HepG2 (cell line): ENCODE measurements around the gene CORO1C. TPM values are rescaled to one million over a fixed set of nuclear protein-coding genes. Genes with fewer than 3 reads are reported as not detected.

Experiments
- ATAC-seq: fragments of 200-7000 bp; cut with Tn5 transposase; 3 replicates; pipeline ENCODE4 v1.9.1; 2020; ENCODE audit warnings: mild to moderate bottlenecking, moderate library complexity
- BruUV-seq: library from RNA; stranded (reverse); fragments of 400-500 nt; replicated peaks from 2 replicates; lab custom pipeline; 2021; lab: Mats Ljungman, UMichigan
- CTCF ChIA-PET: fragments of 300-600 bp; formaldehyde crosslinking; extraction: SDS; loops from one replicate; lab custom pipeline; 2021; ENCODE audit warnings: low total read pairs, inconsistent platforms, low intra/inter-chr PET ratio; lab: Yijun Ruan, JAX
- POLR2A ChIA-PET: fragments of 350-600 bp; sonication (Branson Sonifier 250); formaldehyde crosslinking; loops from one replicate; lab custom pipeline; 2020; ENCODE audit warnings: antibody characterized with exemption, inconsistent platforms; lab: Yijun Ruan, JAX
- DNase-seq: peaks from one replicate; pipeline ENCODE4 v3.0.0-alpha.2; 2015; ENCODE audit warnings: low spot score
- FAIRE-seq: peaks from 3 replicates; lab custom pipeline; 2011; peaks lifted over from hg19 to GRCh38; lab: Jason Lieb, UNC
- H2AFZ ChIP-seq: one replicate; pipeline ENCODE4 v1.6.1; 2011; ENCODE audit warnings: low read length, inconsistent platforms
- H3K27ac ChIP-seq: fragments of 300-600 bp; 3 replicates; pipeline ENCODE4 v1.8.0; 2011; ENCODE audit warnings: mixed run types, mild to moderate bottlenecking, mixed read lengths, low read length, inconsistent platforms; ENCODE audit not compliant: insufficient read depth; ENCODE audit errors: extremely low read length
- H3K27me3 ChIP-seq, 2 experiments: fragments of 200-600 bp in 1 of 2; 2 replicates in 1 of 2; 3 replicates in 1 of 2; pipeline versions ENCODE4 v1.6.0 to v1.8.0; 2011; ENCODE audit warnings: low read length in 2 of 2, mild to moderate bottlenecking in 2 of 2, moderate library complexity in 2 of 2, inconsistent platforms in 1 of 2; ENCODE audit not compliant: insufficient read depth in 2 of 2, control insufficient read depth in 1 of 2
- H3K36me3 ChIP-seq, 2 experiments: fragments of 200-600 bp in 1 of 2; replicated peaks in 1 of 2; 2 replicates in 1 of 2; 3 replicates in 1 of 2; pipeline versions ENCODE4 v1.5.1 to v1.8.0; 2011; ENCODE audit warnings: low read length in 2 of 2, inconsistent platforms in 1 of 2; ENCODE audit not compliant: insufficient read depth in 2 of 2, control insufficient read depth in 1 of 2
- H3K4me1 ChIP-seq: 2 replicates; pipeline ENCODE4 v1.5.1; 2012; ENCODE audit warnings: low read length, inconsistent platforms; ENCODE audit not compliant: insufficient read depth
- H3K4me2 ChIP-seq: 2 replicates; pipeline ENCODE4 v1.6.0; 2011; ENCODE audit warnings: low read depth, low read length, inconsistent platforms
- H3K4me3 ChIP-seq, 3 experiments: fragments of 200-600 bp in 1 of 3; sonication (generic), shearing (Covaris generic) in 1 of 3; replicated peaks in 1 of 3; 2 replicates each; pipeline ENCODE4 v1.5.1; 2011 to 2016; ENCODE audit warnings: low read length in 3 of 3, inconsistent platforms in 2 of 3, low read depth in 2 of 3, mild to moderate bottlenecking in 2 of 3, control low read depth in 1 of 3, mixed read lengths in 1 of 3; ENCODE audit not compliant: insufficient read depth in 1 of 3
- H3K79me2 ChIP-seq: one replicate; pipeline ENCODE4 v1.6.1; 2011; ENCODE audit warnings: low read length, inconsistent platforms; ENCODE audit not compliant: insufficient read depth
- H3K9ac ChIP-seq: 2 replicates; pipeline ENCODE4 v1.6.0; 2011; ENCODE audit warnings: mild to moderate bottlenecking, low read depth, low read length, inconsistent platforms; ENCODE audit not compliant: insufficient read depth
- H3K9me3 ChIP-seq: 2 replicates; pipeline ENCODE4 v1.5.1; 2012; ENCODE audit warnings: mild to moderate bottlenecking, low read length
- H4K20me1 ChIP-seq: 2 replicates; pipeline ENCODE4 v1.6.0; 2011; ENCODE audit warnings: inconsistent platforms, mild to moderate bottlenecking, low read length, moderate library complexity; ENCODE audit not compliant: insufficient read depth
- CCAR2 ChIP-seq: fragments of 200-400 bp; formaldehyde crosslinking; optimal IDR thresholded peaks from 2 replicates; pipeline ENCODE3; 2018; ENCODE audit warnings: low read depth, mild to moderate bottlenecking, low read length, moderate library complexity
- DMAP1 ChIP-seq: IDR thresholded peaks from 2 replicates; pipeline ENCODE4 v1.6.1; 2016
- DMTF1 ChIP-seq: sonication (generic); formaldehyde crosslinking; IDR thresholded peaks from 2 replicates; pipeline ENCODE4 v1.4.0; 2020; ENCODE audit warnings: mild to moderate bottlenecking, missing genetic modification reagents
- E2F1 ChIP-seq: sonication (generic); formaldehyde crosslinking; IDR thresholded peaks from 2 replicates; pipeline ENCODE4 v1.5.0; 2020; ENCODE audit warnings: missing genetic modification reagents
- EP300 ChIP-seq, 3 experiments: sonication (generic) in 1 of 3; formaldehyde crosslinking in 1 of 3; IDR thresholded peaks; 2 replicates each; pipeline versions ENCODE4 v1.5.1 to v1.6.1; 2011 to 2020; ENCODE audit warnings: low read depth in 2 of 3, low read length in 2 of 3, borderline replicate concordance in 1 of 3, improper control_type of control experiment in 1 of 3, mild to moderate bottlenecking in 1 of 3, missing genetic modification reagents in 1 of 3, moderate library complexity in 1 of 3
- HOXA5 ChIP-seq: sonication (generic); formaldehyde crosslinking; IDR thresholded peaks from 2 replicates; pipeline ENCODE4 v1.4.0; 2020; ENCODE audit warnings: missing genetic modification reagents
- KDM3A ChIP-seq: IDR thresholded peaks from 2 replicates; pipeline ENCODE4 v1.6.1; 2018; ENCODE audit warnings: low read depth, missing compliant biosample characterization
- NR1H2 ChIP-seq: sonication (generic); formaldehyde crosslinking; IDR thresholded peaks from 2 replicates; pipeline ENCODE4 v1.8.1; 2022; ENCODE audit warnings: low read depth, missing genetic modification reagents, borderline replicate concordance
- POLR2G ChIP-seq: fragments of 200-400 bp; formaldehyde crosslinking; IDR thresholded peaks from 2 replicates; pipeline ENCODE4 v1.6.1; 2018; ENCODE audit warnings: mild to moderate bottlenecking, low read depth, low read length, moderate library complexity
- SRF ChIP-seq: IDR thresholded peaks from 2 replicates; pipeline ENCODE4 v1.6.1; 2011; ENCODE audit warnings: mild to moderate bottlenecking, low read depth, low read length, moderate library complexity
- ZNF232 ChIP-seq: sonication (generic); formaldehyde crosslinking; IDR thresholded peaks from 2 replicates; pipeline ENCODE4 v1.4.0; 2020; ENCODE audit warnings: missing genetic modification reagents, borderline replicate concordance
- ZNF34 ChIP-seq: sonication (generic); formaldehyde crosslinking; IDR thresholded peaks from 2 replicates; pipeline ENCODE4 v1.4.0; 2020; ENCODE audit warnings: mild to moderate bottlenecking, missing genetic modification reagents, borderline replicate concordance
- ZNF484 ChIP-seq: sonication (generic); formaldehyde crosslinking; IDR thresholded peaks from 2 replicates; pipeline ENCODE4 v1.5.1; 2020; ENCODE audit warnings: mild to moderate bottlenecking, low read depth, missing genetic modification reagents, borderline replicate concordance
- ZNF841 ChIP-seq: sonication (generic); formaldehyde crosslinking; IDR thresholded peaks from 2 replicates; pipeline ENCODE4 v1.8.1; 2023; ENCODE audit warnings: missing genetic modification reagents, borderline replicate concordance
- WGBS: methylation state at CpG from one replicate; pipeline ENCODE4 v1.1.6; 2017; ENCODE audit warnings: low lambda C conversion rate; 5-methylcytosine and 5-hydroxymethylcytosine counted together
- in situ Hi-C: cut with HindIII; loops from 2 replicates; pipeline ENCODE4 v1.10.0; 2017; ENCODE audit warnings: low pct_unique_long_range_greater_than_20kb; ENCODE audit not compliant: extremely low pct_ligation_motif_present
- intact Hi-C: fragments of 100-400 bp; cut with micrococcal nuclease; formaldehyde crosslinking; loops from one replicate; pipeline ENCODE4 v1.10.0; 2022; ENCODE audit not compliant: unreplicated experiment
- polyA plus RNA-seq, 8 experiments: library from polyadenylated mRNA; depleted of rRNA in 3 of 8; stranded (reverse) in 7 of 8; unstranded in 1 of 8; fragments of >200 nt; fragmentation: Illumina TruSeq in 4 of 8; extraction: Trizol in 4 of 8; gene quantifications; 2 replicates each; pipeline versions ENCODE4 v1.2.1 to v1.2.3, GENCODE V29; 2011 to 2016; ENCODE audit warnings: low read depth in 4 of 8, missing spikeins in 1 of 8, mixed read lengths in 1 of 8; ENCODE audit not compliant: insufficient read depth in 1 of 8
- total RNA-seq, 5 experiments: library from RNA; depleted of rRNA; stranded (reverse); fragments of >200 nt; fragmentation: Illumina TruSeq; extraction: Trizol; gene quantifications; 2 replicates each; pipeline ENCODE4 v1.2.3, GENCODE V29; 2016; ENCODE audit warnings: low read depth in 1 of 5
- TF ChIP-seq, protein P1 (sequence below): sonication (generic); formaldehyde crosslinking; IDR thresholded peaks from 2 replicates; pipeline ENCODE4 v1.8.0; 2022; ENCODE audit warnings: mild to moderate bottlenecking, missing genetic modification reagents, moderate library complexity
- TF ChIP-seq, protein P2 (sequence below): sonication (generic); formaldehyde crosslinking; IDR thresholded peaks from 2 replicates; pipeline ENCODE4 v1.9.0; 2021; ENCODE audit warnings: missing genetic modification reagents, borderline replicate concordance

The CORO1C gene
- total and polyA plus RNA-seq, 2 of the 13 experiments (the other 11 are each of a cell fraction or from before 2014, with no cell fraction given): 73.7 to 131 TPM

- TF ChIP-seq, protein P1, sequence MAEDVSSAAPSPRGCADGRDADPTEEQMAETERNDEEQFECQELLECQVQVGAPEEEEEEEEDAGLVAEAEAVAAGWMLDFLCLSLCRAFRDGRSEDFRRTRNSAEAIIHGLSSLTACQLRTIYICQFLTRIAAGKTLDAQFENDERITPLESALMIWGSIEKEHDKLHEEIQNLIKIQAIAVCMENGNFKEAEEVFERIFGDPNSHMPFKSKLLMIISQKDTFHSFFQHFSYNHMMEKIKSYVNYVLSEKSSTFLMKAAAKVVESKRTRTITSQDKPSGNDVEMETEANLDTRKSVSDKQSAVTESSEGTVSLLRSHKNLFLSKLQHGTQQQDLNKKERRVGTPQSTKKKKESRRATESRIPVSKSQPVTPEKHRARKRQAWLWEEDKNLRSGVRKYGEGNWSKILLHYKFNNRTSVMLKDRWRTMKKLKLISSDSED (CRISPR knock-in tag): no peak
- TF ChIP-seq SRF (no peak), DMTF1 (no peak), ZNF232 (CRISPR knock-in tag) (no peak)
- TF ChIP-seq, all 625 proteins: peak for 0
These were observed 29.4 kb downstream of the CORO1C start (continued) for GRCh38 chr12:108701779-108702441.

DNA sequence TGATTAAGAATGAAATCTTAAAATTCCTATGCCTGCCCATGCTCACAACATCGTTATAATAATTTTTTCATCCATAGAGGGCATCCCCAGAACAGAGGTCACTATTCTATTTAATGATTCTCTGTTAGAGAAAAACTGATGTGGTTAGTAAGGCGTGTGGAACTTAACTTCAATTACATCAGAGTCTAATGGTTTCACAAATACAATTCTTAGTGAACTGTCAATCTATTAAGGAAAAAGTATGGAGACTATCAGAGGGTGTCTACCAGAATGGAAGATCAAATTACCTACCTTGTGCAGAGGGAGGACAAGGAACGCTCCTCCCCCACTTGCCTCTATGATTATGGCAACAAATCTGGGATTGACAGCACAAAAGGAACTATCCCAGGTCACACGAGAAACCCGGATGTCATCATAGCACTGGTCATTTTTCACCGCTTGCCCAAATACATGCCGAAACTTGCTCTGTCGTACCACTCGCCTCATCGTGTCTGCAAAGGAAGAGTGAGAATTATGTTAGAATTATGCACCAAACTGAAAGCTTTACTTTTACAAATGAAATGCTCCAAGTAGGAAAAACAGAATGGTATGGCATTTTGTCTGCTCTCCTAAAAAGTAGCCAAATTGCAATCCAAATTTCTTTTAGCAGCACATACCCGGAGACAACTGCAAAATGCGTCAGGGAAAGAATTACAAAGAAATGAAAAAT is 30.3 kb downstream of the CORO1C start:
- DNase-seq (no peak), ATAC-seq (no peak), FAIRE-seq (no peak)
- H3K79me2 ChIP-seq: peaks cover 90% of the 10 kb centered on the region
- in situ Hi-C loops (no loop called here), intact Hi-C loops (no loop called here)
- H3K27ac ChIP-seq: no peak overlapping the region
- no peak overlapping the region for H3K9ac ChIP-seq
- no peaks in the 10 kb centered on the region for H3K27me3 ChIP-seq
- ChIA-PET POLR2A (no interaction called here), CTCF (no interaction called here)
- WGBS: 98% methylated on average over 12 of the region's 12 CpGs
- peaks cover 29% of the 10 kb centered on the region for H3K4me1 ChIP-seq
- H4K20me1 ChIP-seq: peaks cover 8% of the 10 kb centered on the region
- H3K4me3 ChIP-seq: no peak overlapping the region
- H3K36me3 ChIP-seq: peaks cover 18 to 79% of the 10 kb centered on the region in 2 experiments
- H3K9me3 ChIP-seq: no peaks in the 10 kb centered on the region
- no TSS peak for BruUV-seq
- no peak overlapping the region for H2AFZ ChIP-seq
- H3K4me2 ChIP-seq: no peak overlapping the region
- no peak for TF ChIP-seq NR1H2 (CRISPR knock-in tag)
- no peak for TF ChIP-seq E2F1 (CRISPR knock-in tag)
- TF ChIP-seq, protein P2, sequence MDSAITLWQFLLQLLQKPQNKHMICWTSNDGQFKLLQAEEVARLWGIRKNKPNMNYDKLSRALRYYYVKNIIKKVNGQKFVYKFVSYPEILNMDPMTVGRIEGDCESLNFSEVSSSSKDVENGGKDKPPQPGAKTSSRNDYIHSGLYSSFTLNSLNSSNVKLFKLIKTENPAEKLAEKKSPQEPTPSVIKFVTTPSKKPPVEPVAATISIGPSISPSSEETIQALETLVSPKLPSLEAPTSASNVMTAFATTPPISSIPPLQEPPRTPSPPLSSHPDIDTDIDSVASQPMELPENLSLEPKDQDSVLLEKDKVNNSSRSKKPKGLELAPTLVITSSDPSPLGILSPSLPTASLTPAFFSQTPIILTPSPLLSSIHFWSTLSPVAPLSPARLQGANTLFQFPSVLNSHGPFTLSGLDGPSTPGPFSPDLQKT (CRISPR knock-in tag): no peak
- TF ChIP-seq KDM3A (CRISPR knock-in tag): no peak
- no peak for TF ChIP-seq DMAP1 (CRISPR knock-in tag)
- no peak for TF ChIP-seq ZNF841
- no peak for TF ChIP-seq CCAR2
- TF ChIP-seq HOXA5 (CRISPR knock-in tag): no peak
- no peak for TF ChIP-seq EP300 (IDR thresholded peaks at IDR 0.05; ENCODE audit: low read depth in 2 of 2, low read length in 2 of 2)
- TF ChIP-seq EP300 (CRISPR knock-in tag; IDR thresholded peaks at IDR 0.05; ENCODE audit: borderline replicate concordance): no peak
- TF ChIP-seq ZNF484 (CRISPR knock-in tag): no peak
- TF ChIP-seq POLR2G: no peak
- TF ChIP-seq ZNF34 (CRISPR knock-in tag): no peak
